PFSK-1 (cell line): ENCODE data around the gene SYNE1.

ENCODE experiments used
- POLR2AphosphoS5 ChIP-seq: IDR thresholded peaks from 2 replicates; pipeline ENCODE4 v1.6.1; 2012; ENCODE audit warnings: low read depth, mild to moderate bottlenecking, control low read depth, low read length, moderate library complexity
- SIN3A ChIP-seq: IDR thresholded peaks from 2 replicates; pipeline ENCODE4 v1.6.1; 2012; ENCODE audit warnings: mild to moderate bottlenecking, low read length, moderate library complexity, borderline replicate concordance; ENCODE audit not compliant: insufficient read depth
- TF ChIP-seq, protein P1 (sequence below), 2 experiments: IDR thresholded peaks; 2 replicates each; pipeline versions ENCODE4 v1.6.1 to v1.8.0; 2011 to 2012; ENCODE audit warnings: low read depth in 2 of 2, low read length in 2 of 2, control low read depth in 1 of 2, inconsistent platforms in 1 of 2, mild to moderate bottlenecking in 1 of 2, moderate library complexity in 1 of 2; ENCODE audit not compliant: insufficient read depth in 1 of 2

DNA sequence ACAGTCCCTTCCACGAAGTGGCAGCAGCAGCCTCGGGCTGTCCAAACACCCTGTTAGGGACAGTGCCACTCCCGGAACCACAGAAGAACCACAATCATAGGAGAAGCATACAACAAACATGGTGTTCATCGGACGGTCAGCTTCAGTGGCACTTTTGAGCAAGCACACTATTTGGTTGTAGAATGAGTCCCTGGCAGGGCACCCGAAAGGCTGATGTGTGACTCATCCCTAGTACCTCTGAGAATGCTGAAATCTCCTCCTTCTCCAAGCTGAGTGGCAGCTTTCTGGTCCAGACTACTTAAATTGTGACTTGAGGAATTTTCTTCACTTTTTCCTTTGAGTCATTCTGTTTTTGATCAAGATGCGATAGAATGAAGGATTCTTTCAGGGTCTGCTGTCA, 547.2 kb downstream of the SYNE1 start:
- TF ChIP-seq, protein P1, sequence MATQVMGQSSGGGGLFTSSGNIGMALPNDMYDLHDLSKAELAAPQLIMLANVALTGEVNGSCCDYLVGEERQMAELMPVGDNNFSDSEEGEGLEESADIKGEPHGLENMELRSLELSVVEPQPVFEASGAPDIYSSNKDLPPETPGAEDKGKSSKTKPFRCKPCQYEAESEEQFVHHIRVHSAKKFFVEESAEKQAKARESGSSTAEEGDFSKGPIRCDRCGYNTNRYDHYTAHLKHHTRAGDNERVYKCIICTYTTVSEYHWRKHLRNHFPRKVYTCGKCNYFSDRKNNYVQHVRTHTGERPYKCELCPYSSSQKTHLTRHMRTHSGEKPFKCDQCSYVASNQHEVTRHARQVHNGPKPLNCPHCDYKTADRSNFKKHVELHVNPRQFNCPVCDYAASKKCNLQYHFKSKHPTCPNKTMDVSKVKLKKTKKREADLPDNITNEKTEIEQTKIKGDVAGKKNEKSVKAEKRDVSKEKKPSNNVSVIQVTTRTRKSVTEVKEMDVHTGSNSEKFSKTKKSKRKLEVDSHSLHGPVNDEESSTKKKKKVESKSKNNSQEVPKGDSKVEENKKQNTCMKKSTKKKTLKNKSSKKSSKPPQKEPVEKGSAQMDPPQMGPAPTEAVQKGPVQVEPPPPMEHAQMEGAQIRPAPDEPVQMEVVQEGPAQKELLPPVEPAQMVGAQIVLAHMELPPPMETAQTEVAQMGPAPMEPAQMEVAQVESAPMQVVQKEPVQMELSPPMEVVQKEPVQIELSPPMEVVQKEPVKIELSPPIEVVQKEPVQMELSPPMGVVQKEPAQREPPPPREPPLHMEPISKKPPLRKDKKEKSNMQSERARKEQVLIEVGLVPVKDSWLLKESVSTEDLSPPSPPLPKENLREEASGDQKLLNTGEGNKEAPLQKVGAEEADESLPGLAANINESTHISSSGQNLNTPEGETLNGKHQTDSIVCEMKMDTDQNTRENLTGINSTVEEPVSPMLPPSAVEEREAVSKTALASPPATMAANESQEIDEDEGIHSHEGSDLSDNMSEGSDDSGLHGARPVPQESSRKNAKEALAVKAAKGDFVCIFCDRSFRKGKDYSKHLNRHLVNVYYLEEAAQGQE (IDR thresholded peaks at IDR 0.05; ENCODE audit: insufficient read depth in 1 of 2, low read depth in 2 of 2, low read length in 2 of 2) = no peak
- TF ChIP-seq SIN3A = no peak
- TF ChIP-seq POLR2AphosphoS5 = no peak
